Measurements from ENCODE around the gene C8G.

The C8G gene

GRCh38 chr9:136926749-136927148, 18.3 kb upstream of the C8G start:
- Histone ChIP-seq H3K9ac (ENCODE audit: low read depth, low read length) (no peak overlapping the region), H3K9me3 (ENCODE audit: control insufficient read depth, insufficient read depth, low read length) (no peaks in the 10 kb centered on the region), H3K36me3 (ENCODE audit: insufficient read depth, low read length) (peaks cover 7% of the 10 kb centered on the region; the same call in 1 of the 2 replicates), H3K4me1 (ENCODE audit: insufficient read depth, low read length) (no peaks in the 10 kb centered on the region)

- Histone ChIP-seq H3K36me3 (ENCODE audit: insufficient read depth, low read length) (peaks cover 3% of the 10 kb centered on the region; the same call in 1 of the 2 replicates), H3K9me3 (ENCODE audit: control insufficient read depth, insufficient read depth, low read length) (no peaks in the 10 kb centered on the region), H3K9ac (ENCODE audit: low read depth, low read length) (no peak overlapping the region), H3K4me1 (ENCODE audit: insufficient read depth, low read length) (no peaks in the 10 kb centered on the region)
These were observed 17.4 kb upstream of the C8G start for GRCh38 chr9:136927343-136928271.

- no peak overlapping the region for H3K9ac ChIP-seq (ENCODE audit: low read depth, low read length)
- no peaks in the 10 kb centered on the region for H3K4me1 ChIP-seq (ENCODE audit: insufficient read depth, low read length)
- peaks cover 3% of the 10 kb centered on the region for H3K36me3 ChIP-seq (ENCODE audit: insufficient read depth, low read length)
- no peaks in the 10 kb centered on the region for H3K9me3 ChIP-seq (ENCODE audit: control insufficient read depth, insufficient read depth, low read length)
These were observed 16.5 kb upstream of the C8G start for GRCh38 chr9:136928591-136928990.

- H3K36me3 ChIP-seq (ENCODE audit: insufficient read depth, low read length): peaks cover 3% of the 10 kb centered on the region
- no peak overlapping the region for H3K9ac ChIP-seq (ENCODE audit: low read depth, low read length)
- H3K4me1 ChIP-seq (ENCODE audit: insufficient read depth, low read length): no peaks in the 10 kb centered on the region
- H3K9me3 ChIP-seq (ENCODE audit: control insufficient read depth, insufficient read depth, low read length): no peaks in the 10 kb centered on the region
These were observed 15.0 kb upstream of the C8G start for GRCh38 chr9:136930014-136930413.

GRCh38 chr9:136931611-136932130, 13.4 kb upstream of the C8G start:
- Histone ChIP-seq H3K4me1 (ENCODE audit: insufficient read depth, low read length) (no peaks in the 10 kb centered on the region), H3K9ac (ENCODE audit: low read depth, low read length) (no peak overlapping the region), H3K9me3 (ENCODE audit: control insufficient read depth, insufficient read depth, low read length) (no peaks in the 10 kb centered on the region), H3K36me3 (ENCODE audit: insufficient read depth, low read length) (peaks cover 3% of the 10 kb centered on the region)

- H3K36me3 ChIP-seq (ENCODE audit: insufficient read depth, low read length): peaks cover 3% of the 10 kb centered on the region
- no peaks in the 10 kb centered on the region; the same call in 1 of the 2 replicates for H3K4me1 ChIP-seq (ENCODE audit: insufficient read depth, low read length)
- no peak overlapping the region for H3K9ac ChIP-seq (ENCODE audit: low read depth, low read length)
- no peaks in the 10 kb centered on the region for H3K9me3 ChIP-seq (ENCODE audit: control insufficient read depth, insufficient read depth, low read length)
These were observed 10.8 kb upstream of the C8G start for GRCh38 chr9:136934277-136934676.

GRCh38 chr9:136935651-136936050, 9.4 kb upstream of the C8G start:
- no peaks in the 10 kb centered on the region; the same call in 1 of the 2 replicates for H3K36me3 ChIP-seq (ENCODE audit: insufficient read depth, low read length)
- no peaks in the 10 kb centered on the region for H3K9me3 ChIP-seq (ENCODE audit: control insufficient read depth, insufficient read depth, low read length)
- no peaks in the 10 kb centered on the region; the same call in 1 of the 2 replicates for H3K4me1 ChIP-seq (ENCODE audit: insufficient read depth, low read length)
- no peak overlapping the region for H3K9ac ChIP-seq (ENCODE audit: low read depth, low read length)

- Histone ChIP-seq H3K36me3 (ENCODE audit: insufficient read depth, low read length) (no peaks in the 10 kb centered on the region; the same call in 1 of the 2 replicates), H3K4me1 (ENCODE audit: insufficient read depth, low read length) (no peaks in the 10 kb centered on the region; the same call in 1 of the 2 replicates), H3K9ac (ENCODE audit: low read depth, low read length) (no peak overlapping the region), H3K9me3 (ENCODE audit: control insufficient read depth, insufficient read depth, low read length) (no peaks in the 10 kb centered on the region)
These were observed 8.3 kb upstream of the C8G start for GRCh38 chr9:136936645-136937170.

- Histone ChIP-seq H3K9ac (ENCODE audit: low read depth, low read length) (no peak overlapping the region), H3K36me3 (ENCODE audit: insufficient read depth, low read length) (no peaks in the 10 kb centered on the region; the same call in 1 of the 2 replicates), H3K4me1 (ENCODE audit: insufficient read depth, low read length) (no peaks in the 10 kb centered on the region; the same call in 1 of the 2 replicates), H3K9me3 (ENCODE audit: control insufficient read depth, insufficient read depth, low read length) (no peaks in the 10 kb centered on the region)
These were observed 7.6 kb upstream of the C8G start for GRCh38 chr9:136937186-136938001.

GRCh38 chr9:136939431-136939995, 5.5 kb upstream of the C8G start:
- H3K4me1 ChIP-seq (ENCODE audit: insufficient read depth, low read length): no peaks in the 10 kb centered on the region; the same call in 1 of the 2 replicates
- H3K9ac ChIP-seq (ENCODE audit: low read depth, low read length): no peak overlapping the region
- no peaks in the 10 kb centered on the region for H3K9me3 ChIP-seq (ENCODE audit: control insufficient read depth, insufficient read depth, low read length)
- H3K36me3 ChIP-seq (ENCODE audit: insufficient read depth, low read length): no peaks in the 10 kb centered on the region; the same call in 1 of the 2 replicates

GRCh38 chr9:136939996-136940525, 5.0 kb upstream of the C8G start:
- Histone ChIP-seq H3K9me3 (ENCODE audit: control insufficient read depth, insufficient read depth, low read length) (no peaks in the 10 kb centered on the region), H3K4me1 (ENCODE audit: insufficient read depth, low read length) (peaks cover 4% of the 10 kb centered on the region; the same call in 1 of the 2 replicates), H3K9ac (ENCODE audit: low read depth, low read length) (no peak overlapping the region), H3K36me3 (ENCODE audit: insufficient read depth, low read length) (no peaks in the 10 kb centered on the region; the same call in 1 of the 2 replicates)

GRCh38 chr9:136940526-136941230, 4.4 kb upstream of the C8G start:
- Histone ChIP-seq H3K36me3 (ENCODE audit: insufficient read depth, low read length) (no peaks in the 10 kb centered on the region; the same call in 1 of the 2 replicates), H3K4me1 (ENCODE audit: insufficient read depth, low read length) (peaks cover 5% of the 10 kb centered on the region; the same call in 1 of the 2 replicates), H3K9me3 (ENCODE audit: control insufficient read depth, insufficient read depth, low read length) (no peaks in the 10 kb centered on the region), H3K9ac (ENCODE audit: low read depth, low read length) (no peak overlapping the region)

Data from ES-I3 (cell line).